A673 (cell line): ENCODE results near the gene ENPP1. TPM values are rescaled to one million over a fixed set of nuclear protein-coding genes. Genes with fewer than 3 reads are reported as not detected.
A peak's percentile ranks its signal among the peaks of the same experiment; 100 is the strongest.

Experiments
- BruUV-seq: library from RNA; stranded (reverse); fragments of 400-500 nt; replicated peaks from 2 replicates; lab custom pipeline; 2021; lab: Mats Ljungman, UMichigan
- CTCF ChIA-PET: fragments of 300-600 bp; sonication (Branson Sonifier 250); formaldehyde crosslinking; loops from one replicate; lab custom pipeline; 2022; ENCODE audit warnings: antibody characterized with exemption; lab: Charles Lee
- POLR2A ChIA-PET: fragments of 300-600 bp; sonication (Branson Sonifier 250); formaldehyde crosslinking; loops from one replicate; lab custom pipeline; 2022; ENCODE audit warnings: antibody characterized with exemption; ENCODE audit not compliant: low non-redundant PET; lab: Charles Lee
- DNase-seq: peaks from one replicate; pipeline ENCODE4 v3.0.0-alpha.2; 2015; ENCODE audit warnings: low spot score
- H3K27ac ChIP-seq: fragments of 200-600 bp; sonication (generic); 2 replicates; pipeline ENCODE4 v1.5.1; 2016; ENCODE audit warnings: mixed run types, low read depth, mild to moderate bottlenecking, mixed read lengths, antibody characterized with exemption, low read length; ENCODE audit not compliant: poor library complexity, severe bottlenecking
- H3K27me3 ChIP-seq: fragments of 200-600 bp; sonication (generic); replicated peaks from 2 replicates; pipeline ENCODE4 v1.6.1; 2017; ENCODE audit warnings: mixed run types, low read depth, mild to moderate bottlenecking, mixed read lengths, antibody characterized with exemption, low read length; ENCODE audit not compliant: insufficient read depth, poor library complexity
- H3K36me3 ChIP-seq: fragments of 200-600 bp; sonication (generic); 2 replicates; pipeline ENCODE4 v1.6.1; 2016; ENCODE audit warnings: mixed run types, mild to moderate bottlenecking, mixed read lengths, antibody characterized with exemption, low read length; ENCODE audit not compliant: insufficient read depth, poor library complexity, severe bottlenecking
- H3K4me1 ChIP-seq: fragments of 200-600 bp; sonication (generic); 2 replicates; pipeline ENCODE4 v1.6.1; 2017; ENCODE audit warnings: mixed run types, mild to moderate bottlenecking, mixed read lengths, antibody characterized with exemption, low read length; ENCODE audit not compliant: insufficient read depth, poor library complexity, severe bottlenecking
- H3K4me3 ChIP-seq: fragments of 200-600 bp; sonication (generic); 2 replicates; pipeline ENCODE4 v1.5.1; 2016; ENCODE audit warnings: low read depth, mixed run types, mild to moderate bottlenecking, mixed read lengths, low read length; ENCODE audit not compliant: poor library complexity, severe bottlenecking
- H3K9me3 ChIP-seq: fragments of 200-600 bp; sonication (generic); 2 replicates; pipeline ENCODE4 v1.6.1; 2016; ENCODE audit warnings: mixed run types, low read depth, mild to moderate bottlenecking, mixed read lengths, antibody characterized with exemption, low read length; ENCODE audit not compliant: poor library complexity, severe bottlenecking
- EZH2 ChIP-seq: fragments of 200-600 bp; sonication (generic); IDR thresholded peaks from 2 replicates; pipeline ENCODE4 v1.6.1; 2017; ENCODE audit warnings: borderline replicate concordance, low read depth, mild to moderate bottlenecking, mixed read lengths, antibody characterized with exemption, low read length; ENCODE audit not compliant: poor library complexity, severe bottlenecking
- intact Hi-C: fragments of 100-400 bp; cut with micrococcal nuclease; formaldehyde crosslinking; loops from one replicate; pipeline ENCODE4 v1.10.0; 2022; ENCODE audit not compliant: unreplicated experiment
- total RNA-seq: library from RNA; stranded (reverse); gene quantifications from 2 replicates; pipeline ENCODE4 v1.2.3, GENCODE V29; 2021
- TF ChIP-seq, protein P1 (sequence below): fragments of 300-800, 200-600 bp; sonication (generic); conservative IDR thresholded peaks from 2 replicates; pipeline ENCODE4 v1.5.1; 2017; ENCODE audit warnings: low read depth, mild to moderate bottlenecking, antibody characterized with exemption, low read length, moderate library complexity, mixed read lengths

ENPP1 gene
- total RNA-seq, 1 experiment from 2014 or later, result 19.5 TPM

DNA sequence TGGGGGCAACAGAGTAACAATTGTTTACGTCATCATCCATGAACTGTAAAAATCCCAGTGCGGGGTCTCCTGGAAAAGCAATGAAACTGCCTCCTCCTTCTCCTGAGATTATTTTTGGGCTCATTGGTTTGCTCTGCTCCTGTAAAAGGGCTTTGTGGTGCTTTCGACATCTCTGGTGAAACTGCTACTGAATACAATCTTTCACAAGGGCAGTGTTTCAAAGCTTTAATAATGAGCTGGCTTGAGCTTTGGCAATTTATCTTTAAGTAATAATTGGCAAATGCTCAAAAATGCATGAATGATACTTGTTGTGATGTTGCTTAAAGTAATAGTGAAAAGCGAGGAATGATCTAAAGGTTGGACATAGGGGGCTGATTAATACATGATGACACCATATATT is 43.5 kb upstream of the ENPP1 start:
- BruUV-seq, result no TSS peak
- Histone ChIP-seq H3K4me1 (peaks cover 65% of the 10 kb centered on the region), H3K36me3 (no peaks in the 10 kb centered on the region), H3K27ac (peak overlapping the region; percentile 71), H3K9me3 (no peaks in the 10 kb centered on the region), H3K27me3 (no peaks in the 10 kb centered on the region), H3K4me3 (no peak overlapping the region)
- intact Hi-C loops, result loop anchor here (5.0 kb wide), 1 partner anchor 382 kb away; no protein-coding TSS in a partner anchor
- ChIA-PET CTCF (no interaction called here), POLR2A (no interaction called here)
- no peak for TF ChIP-seq EZH2
- TF ChIP-seq, protein P1, sequence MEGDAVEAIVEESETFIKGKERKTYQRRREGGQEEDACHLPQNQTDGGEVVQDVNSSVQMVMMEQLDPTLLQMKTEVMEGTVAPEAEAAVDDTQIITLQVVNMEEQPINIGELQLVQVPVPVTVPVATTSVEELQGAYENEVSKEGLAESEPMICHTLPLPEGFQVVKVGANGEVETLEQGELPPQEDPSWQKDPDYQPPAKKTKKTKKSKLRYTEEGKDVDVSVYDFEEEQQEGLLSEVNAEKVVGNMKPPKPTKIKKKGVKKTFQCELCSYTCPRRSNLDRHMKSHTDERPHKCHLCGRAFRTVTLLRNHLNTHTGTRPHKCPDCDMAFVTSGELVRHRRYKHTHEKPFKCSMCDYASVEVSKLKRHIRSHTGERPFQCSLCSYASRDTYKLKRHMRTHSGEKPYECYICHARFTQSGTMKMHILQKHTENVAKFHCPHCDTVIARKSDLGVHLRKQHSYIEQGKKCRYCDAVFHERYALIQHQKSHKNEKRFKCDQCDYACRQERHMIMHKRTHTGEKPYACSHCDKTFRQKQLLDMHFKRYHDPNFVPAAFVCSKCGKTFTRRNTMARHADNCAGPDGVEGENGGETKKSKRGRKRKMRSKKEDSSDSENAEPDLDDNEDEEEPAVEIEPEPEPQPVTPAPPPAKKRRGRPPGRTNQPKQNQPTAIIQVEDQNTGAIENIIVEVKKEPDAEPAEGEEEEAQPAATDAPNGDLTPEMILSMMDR, result no peak
- no peak for DNase-seq

GRCh38 chr6:131765081-131765803 is 42.6 kb upstream of the ENPP1 start:
- TF ChIP-seq EZH2, result no peak
- TF ChIP-seq, protein P1, result no peak
- H3K4me1 ChIP-seq, result peaks cover 56% of the 10 kb centered on the region
- intact Hi-C loops, result no loop called here
- no peak for DNase-seq
- POLR2A ChIA-PET, result no interaction called here
- H3K4me3 ChIP-seq, result no peak overlapping the region
- BruUV-seq, result no TSS peak
- no peaks in the 10 kb centered on the region for H3K36me3 ChIP-seq
- peak overlapping the region; percentile 18 for H3K27ac ChIP-seq
- CTCF ChIA-PET, result no interaction called here
- H3K9me3 ChIP-seq, result no peaks in the 10 kb centered on the region
- no peaks in the 10 kb centered on the region for H3K27me3 ChIP-seq

- H3K4me1 ChIP-seq, result peaks cover 51% of the 10 kb centered on the region
- TF ChIP-seq, protein P1, result no peak
- no peak for TF ChIP-seq EZH2
- ChIA-PET POLR2A (no interaction called here), CTCF (no interaction called here)
- intact Hi-C loops, result no loop called here
- BruUV-seq, result no TSS peak
- H3K36me3 ChIP-seq, result no peaks in the 10 kb centered on the region
- no peaks in the 10 kb centered on the region for H3K9me3 ChIP-seq
- H3K4me3 ChIP-seq, result no peak overlapping the region
- peak overlapping the region; percentile 18 for H3K27ac ChIP-seq
- no peaks in the 10 kb centered on the region for H3K27me3 ChIP-seq
- no peak for DNase-seq
These were observed 42.0 kb upstream of the ENPP1 start for GRCh38 chr6:131765804-131766135.
